Measurements from ENCODE around the gene WNT8B.

The WNT8B gene

GRCh38 chr10:100468978-100469377, 6.2 kb downstream of the WNT8B start:
- Histone ChIP-seq H3K4me2 (no peak overlapping the region), H3K27me3 (ENCODE audit: insufficient read depth, low read depth) (no peaks in the 10 kb centered on the region), H3K36me3 (ENCODE audit: insufficient read depth) (no peaks in the 10 kb centered on the region), H3K4me1 (ENCODE audit: low read depth, poor library complexity, severe bottlenecking) (no peaks in the 10 kb centered on the region), H4K20me1 (ENCODE audit: insufficient read depth) (no peaks in the 10 kb centered on the region), H3K9ac (no peak overlapping the region), H3K4me3 (IDR thresholded peaks at IDR 0.05; ENCODE audit: insufficient read depth, low read depth, low read length) (no peak overlapping the region), H3K27ac (no peak overlapping the region), H2AFZ (ENCODE audit: low read depth) (no peak overlapping the region), H3K79me2 (ENCODE audit: insufficient read depth, low read depth) (no peaks in the 10 kb centered on the region)
- TF ChIP-seq CTCF (conservative IDR thresholded peaks at IDR 0.05; ENCODE audit: low read depth, low read length): no peak

GRCh38 chr10:100469756-100470155, 6.9 kb downstream of the WNT8B start:
- no peaks in the 10 kb centered on the region for H3K79me2 ChIP-seq (ENCODE audit: insufficient read depth, low read depth)
- no peaks in the 10 kb centered on the region for H3K4me1 ChIP-seq (ENCODE audit: low read depth, poor library complexity, severe bottlenecking)
- H4K20me1 ChIP-seq (ENCODE audit: insufficient read depth): no peaks in the 10 kb centered on the region
- no peak overlapping the region for H3K4me3 ChIP-seq (IDR thresholded peaks at IDR 0.05; ENCODE audit: insufficient read depth, low read depth, low read length)
- H3K27me3 ChIP-seq (ENCODE audit: insufficient read depth, low read depth): no peaks in the 10 kb centered on the region
- no peak overlapping the region for H2AFZ ChIP-seq (ENCODE audit: low read depth)
- H3K27ac ChIP-seq: no peak overlapping the region
- TF ChIP-seq CTCF (conservative IDR thresholded peaks at IDR 0.05; ENCODE audit: low read depth, low read length): no peak
- no peak overlapping the region for H3K9ac ChIP-seq
- H3K4me2 ChIP-seq: no peak overlapping the region
- no peaks in the 10 kb centered on the region for H3K36me3 ChIP-seq (ENCODE audit: insufficient read depth)

- TF ChIP-seq CTCF (conservative IDR thresholded peaks at IDR 0.05; ENCODE audit: low read depth, low read length): no peak
- Histone ChIP-seq H3K79me2 (ENCODE audit: insufficient read depth, low read depth) (no peaks in the 10 kb centered on the region), H3K27me3 (ENCODE audit: insufficient read depth, low read depth) (no peaks in the 10 kb centered on the region), H3K27ac (no peak overlapping the region), H2AFZ (ENCODE audit: low read depth) (no peak overlapping the region), H3K4me3 (IDR thresholded peaks at IDR 0.05; ENCODE audit: insufficient read depth, low read depth, low read length) (no peak overlapping the region), H3K4me1 (ENCODE audit: low read depth, poor library complexity, severe bottlenecking) (no peaks in the 10 kb centered on the region), H3K9ac (no peak overlapping the region), H3K36me3 (ENCODE audit: insufficient read depth) (no peaks in the 10 kb centered on the region), H4K20me1 (ENCODE audit: insufficient read depth) (no peaks in the 10 kb centered on the region), H3K4me2 (no peak overlapping the region)
These were observed 7.6 kb downstream of the WNT8B start for GRCh38 chr10:100470367-100470766.

DNA sequence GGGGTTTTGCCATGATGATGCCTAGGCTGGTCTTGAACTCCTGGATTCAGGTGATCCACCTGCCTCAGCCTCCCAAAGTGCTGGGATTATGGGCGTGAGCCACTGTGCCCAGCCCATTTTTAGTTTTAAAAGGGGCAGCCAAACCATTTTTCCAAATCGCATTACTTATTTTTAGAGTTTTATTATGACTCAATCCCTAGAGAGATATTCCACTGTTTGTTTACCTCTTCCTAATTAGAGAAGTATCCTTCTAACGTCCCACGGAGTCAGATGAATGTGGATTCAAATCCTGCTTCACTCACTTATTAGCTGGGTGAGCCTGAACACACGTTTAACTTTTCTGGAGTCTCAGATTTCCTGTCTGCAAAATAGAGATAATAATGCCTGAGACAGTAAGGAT, 15.2 kb downstream of the WNT8B start:
- H3K36me3 ChIP-seq (ENCODE audit: insufficient read depth): no peaks in the 10 kb centered on the region
- peaks cover 8% of the 10 kb centered on the region for H3K4me1 ChIP-seq (ENCODE audit: low read depth, poor library complexity, severe bottlenecking)
- peaks cover 3% of the 10 kb centered on the region; the same call in 1 of the 2 replicates for H3K27me3 ChIP-seq (ENCODE audit: insufficient read depth, low read depth)
- H3K4me2 ChIP-seq: no peak overlapping the region
- no peak overlapping the region for H2AFZ ChIP-seq (ENCODE audit: low read depth)
- no peaks in the 10 kb centered on the region for H4K20me1 ChIP-seq (ENCODE audit: insufficient read depth)
- no peaks in the 10 kb centered on the region for H3K79me2 ChIP-seq (ENCODE audit: insufficient read depth, low read depth)
- H3K4me3 ChIP-seq (IDR thresholded peaks at IDR 0.05; ENCODE audit: insufficient read depth, low read depth, low read length): no peak overlapping the region
- TF ChIP-seq CTCF (conservative IDR thresholded peaks at IDR 0.05; ENCODE audit: low read depth, low read length): no peak
- H3K9ac ChIP-seq: no peak overlapping the region
- H3K27ac ChIP-seq: no peak overlapping the region

Data from KMS-11 (cell line).